ENCODE data around the gene MTRFR.
"Not testable (repeated sequence)": the region's sequence is repeated elsewhere in the genome, so short reads cannot be mapped to it uniquely, and the experiment has no call there.

The MTRFR gene

GRCh38 chr12:123250471-123251383, 17.5 kb downstream of the MTRFR start:
- DNase-seq, result no peak

GRCh38 chr12:123251403-123252076, 18.3 kb downstream of the MTRFR start:
- DNase-seq, result no peak

- DNase-seq, result not testable (repeated sequence)
Measured at GRCh38 chr12:123252365-123252764, 19.1 kb downstream of the MTRFR start.

GRCh38 chr12:123253641-123254459, 20.6 kb downstream of the MTRFR start:
- no peak for DNase-seq

- DNase-seq, result no peak
Measured at GRCh38 chr12:123254853-123255446, 21.7 kb downstream of the MTRFR start.

- DNase-seq, result no peak
Measured at GRCh38 chr12:123258593-123258992, 25.4 kb downstream of the MTRFR start.

- DNase-seq, result no peak
Measured at GRCh38 chr12:123260081-123260480, 26.8 kb downstream of the MTRFR start.

GRCh38 chr12:123261196-123261595, 28.0 kb downstream of the MTRFR start:
- DNase-seq, result no peak

- no peak for DNase-seq
Measured at GRCh38 chr12:123263196-123263817, 30.1 kb downstream of the MTRFR start.

GRCh38 chr12:123264642-123265041, 31.4 kb downstream of the MTRFR start:
- DNase-seq, result no peak

- DNase-seq, result no peak
Measured at GRCh38 chr12:123265851-123266678, 32.8 kb downstream of the MTRFR start.

GRCh38 chr12:123266679-123267277, 33.5 kb downstream of the MTRFR start:
- DNase-seq, result no peak

- no peak for DNase-seq
Measured at GRCh38 chr12:123267335-123267920, 34.2 kb downstream of the MTRFR start.

- no peak for DNase-seq
Measured at GRCh38 chr12:123267991-123268843, 35.0 kb downstream of the MTRFR start.

GRCh38 chr12:123268850-123269249, 35.6 kb downstream of the MTRFR start:
- no peak for DNase-seq

- peak; percentile 51 for DNase-seq
Measured at GRCh38 chr12:123269395-123269892, 36.2 kb downstream of the MTRFR start.

GRCh38 chr12:123269896-123270213, 36.6 kb downstream of the MTRFR start:
- no peak for DNase-seq

GRCh38 chr12:123270214-123271000, 37.2 kb downstream of the MTRFR start:
- DNase-seq, result no peak
